KG1 (cell line): ENCODE measurements around the gene NEB.
"Not testable (repeated sequence)": the region's sequence is repeated elsewhere in the genome, so short reads cannot be mapped to it uniquely, and the experiment has no call there.

ENCODE experiments used
- DNase-seq: peaks from one replicate; lab custom pipeline; 2025; lab: John Stamatoyannopoulos, UW

Gene NEB

GRCh38 chr2:151704480-151704961 is 29.8 kb downstream of the NEB start:
- not testable (repeated sequence) for DNase-seq

GRCh38 chr2:151698134-151698533 is 36.1 kb downstream of the NEB start:
- not testable (repeated sequence) for DNase-seq

GRCh38 chr2:151695778-151696177 is 38.5 kb downstream of the NEB start:
- no peak for DNase-seq

GRCh38 chr2:151691631-151692030 is 42.6 kb downstream of the NEB start:
- no peak for DNase-seq

GRCh38 chr2:151688719-151689118 is 45.6 kb downstream of the NEB start:
- no peak for DNase-seq

GRCh38 chr2:151682459-151683003 is 51.7 kb downstream of the NEB start:
- no peak for DNase-seq

GRCh38 chr2:151681051-151681450 is 53.2 kb downstream of the NEB start:
- no peak for DNase-seq

GRCh38 chr2:151679994-151680393 is 54.3 kb downstream of the NEB start:
- no peak for DNase-seq

GRCh38 chr2:151678849-151679248 is 55.4 kb downstream of the NEB start:
- DNase-seq, result no peak

GRCh38 chr2:151673016-151673415 is 61.3 kb downstream of the NEB start:
- DNase-seq, result no peak

- no peak for DNase-seq
Observed at GRCh38 chr2:151672277-151672676, 62.0 kb downstream of the NEB start.

GRCh38 chr2:151670846-151671597 is 63.3 kb downstream of the NEB start:
- DNase-seq, result no peak

GRCh38 chr2:151670346-151670745 is 63.9 kb downstream of the NEB start:
- no peak for DNase-seq

- no peak for DNase-seq
Observed at GRCh38 chr2:151669585-151670081, 64.6 kb downstream of the NEB start.

GRCh38 chr2:151668737-151669136 is 65.5 kb downstream of the NEB start:
- no peak for DNase-seq

GRCh38 chr2:151665959-151666358 is 68.3 kb downstream of the NEB start:
- DNase-seq, result no peak

GRCh38 chr2:151664520-151664919 is 69.8 kb downstream of the NEB start:
- no peak for DNase-seq

GRCh38 chr2:151661625-151662024 is 72.7 kb downstream of the NEB start:
- no peak for DNase-seq

- DNase-seq, result no peak
Observed at GRCh38 chr2:151658081-151658480, 76.2 kb downstream of the NEB start.

- no peak for DNase-seq
Observed at GRCh38 chr2:151657667-151658076, 76.6 kb downstream of the NEB start.

GRCh38 chr2:151655663-151656398 is 78.4 kb downstream of the NEB start:
- DNase-seq, result no peak

- no peak for DNase-seq
Observed at GRCh38 chr2:151654891-151655290, 79.4 kb downstream of the NEB start.

- DNase-seq, result no peak
Observed at GRCh38 chr2:151654085-151654484, 80.2 kb downstream of the NEB start.
